NK-92 (cell line): ENCODE data around the gene KLK3.
"Not testable (repeated sequence)": the region's sequence is repeated elsewhere in the genome, so short reads cannot be mapped to it uniquely, and the experiment has no call there.

Source experiments
- DNase-seq: peaks from one replicate; lab custom pipeline; 2025; ENCODE audit not compliant: unreplicated experiment; lab: John Stamatoyannopoulos, UW

KLK3 gene

GRCh38 chr19:50859849-50860248 lies 5.1 kb downstream of the KLK3 start:
- DNase-seq: no peak

DNA sequence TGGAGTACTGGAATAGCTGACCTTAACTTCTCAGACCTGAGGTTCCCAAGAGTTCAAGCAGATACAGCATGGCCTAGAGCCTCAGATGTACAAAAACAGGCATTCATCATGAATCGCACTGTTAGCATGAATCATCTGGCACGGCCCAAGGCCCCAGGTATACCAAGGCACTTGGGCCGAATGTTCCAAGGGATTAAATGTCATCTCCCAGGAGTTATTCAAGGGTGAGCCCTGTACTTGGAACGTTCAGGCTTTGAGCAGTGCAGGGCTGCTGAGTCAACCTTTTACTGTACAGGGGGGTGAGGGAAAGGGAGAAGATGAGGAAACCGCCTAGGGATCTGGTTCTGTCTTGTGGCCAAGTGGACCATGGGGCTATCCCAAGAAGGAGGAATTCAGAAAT lies 6.3 kb downstream of the KLK3 start:
- no peak for DNase-seq

DNA sequence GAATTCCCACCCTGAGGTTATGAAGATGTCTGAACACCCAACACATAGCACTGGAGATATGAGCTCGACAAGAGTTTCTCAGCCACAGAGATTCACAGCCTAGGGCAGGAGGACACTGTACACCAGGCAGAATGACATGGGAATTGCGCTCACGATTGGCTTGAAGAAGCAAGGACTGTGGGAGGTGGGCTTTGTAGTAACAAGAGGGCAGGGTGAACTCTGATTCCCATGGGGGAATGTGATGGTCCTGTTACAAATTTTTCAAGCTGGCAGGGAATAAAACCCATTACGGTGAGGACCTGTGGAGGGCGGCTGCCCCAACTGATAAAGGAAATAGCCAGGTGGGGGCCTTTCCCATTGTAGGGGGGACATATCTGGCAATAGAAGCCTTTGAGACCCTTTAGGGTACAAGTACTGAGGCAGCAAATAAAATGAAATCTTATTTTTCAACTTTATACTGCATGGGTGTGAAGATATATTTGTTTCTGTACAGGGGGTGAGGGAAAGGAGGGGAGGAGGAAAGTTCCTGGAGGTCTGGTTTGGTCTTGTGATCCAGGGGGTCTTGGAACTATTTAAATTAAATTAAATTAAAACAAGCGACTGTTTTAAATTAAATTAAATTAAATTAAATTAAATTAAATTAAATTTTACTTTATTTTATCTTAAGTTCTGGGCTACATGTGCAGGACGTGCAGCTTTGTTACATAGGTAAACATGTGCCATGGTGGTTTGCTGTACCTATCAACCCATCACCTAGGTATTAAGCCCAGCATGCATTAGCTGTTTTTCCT lies 7.0 kb downstream of the KLK3 start:
- no peak for DNase-seq

GRCh38 chr19:50869479-50869878 lies 14.8 kb downstream of the KLK3 start:
- no peak for DNase-seq

DNA sequence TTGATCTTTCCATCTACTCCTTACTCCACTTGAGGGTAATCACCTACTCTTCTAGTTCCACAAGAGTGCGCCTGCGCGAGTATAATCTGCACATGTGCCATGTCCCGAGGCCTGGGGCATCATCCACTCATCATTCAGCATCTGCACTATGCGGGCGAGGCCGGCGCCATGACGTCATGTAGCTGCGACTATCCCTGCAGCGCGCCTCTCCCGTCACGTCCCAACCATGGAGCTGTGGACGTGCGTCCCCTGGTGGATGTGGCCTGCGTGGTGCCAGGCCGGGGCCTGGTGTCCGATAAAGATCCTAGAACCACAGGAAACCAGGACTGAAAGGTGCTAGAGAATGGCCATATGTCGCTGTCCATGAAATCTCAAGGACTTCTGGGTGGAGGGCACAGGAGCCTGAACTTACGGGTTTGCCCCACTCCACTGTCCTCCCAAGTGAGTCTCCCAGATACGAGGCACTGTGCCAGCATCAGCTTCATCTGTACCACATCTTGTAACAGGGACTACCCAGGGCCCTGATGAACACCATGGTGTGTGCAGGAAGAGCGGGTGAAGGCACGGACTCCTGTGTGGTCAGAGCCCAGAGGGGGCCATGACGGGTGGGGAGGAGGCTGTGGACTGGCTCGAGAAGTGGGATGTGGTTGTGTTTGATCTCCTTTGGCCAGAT lies 15.8 kb downstream of the KLK3 start:
- no peak for DNase-seq

- DNase-seq: no peak
Observed at GRCh38 chr19:50873056-50873455, 18.3 kb downstream of the KLK3 start, which contains the start of gene KLK2. Gene KLK2, plus strand, starts transcription at chr19:50873439. Its CDS starts 35 bp downstream, at chr19:50873474.

DNA sequence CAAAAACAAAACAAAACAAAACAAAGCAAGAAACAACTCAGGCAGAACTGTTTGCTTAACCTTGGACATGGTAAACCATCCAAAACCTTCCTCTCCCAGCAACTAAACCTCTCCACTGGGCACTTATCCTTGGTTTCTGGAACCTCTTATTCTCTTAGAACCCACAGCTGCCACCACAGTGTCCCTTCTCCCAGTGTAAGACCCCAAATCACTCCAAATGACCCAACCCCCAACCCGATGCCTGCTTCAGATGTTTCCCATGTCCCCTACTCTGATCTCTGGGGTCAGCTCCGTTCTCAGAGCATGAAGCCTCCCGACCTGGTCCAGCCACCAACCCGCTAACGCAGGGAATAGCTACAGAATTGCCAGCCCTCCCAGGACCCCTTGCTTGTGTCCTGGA lies 19.5 kb downstream of the KLK3 start:
- DNase-seq: no peak

GRCh38 chr19:50875795-50876422 lies 21.2 kb downstream of the KLK3 start:
- no peak for DNase-seq

DNA sequence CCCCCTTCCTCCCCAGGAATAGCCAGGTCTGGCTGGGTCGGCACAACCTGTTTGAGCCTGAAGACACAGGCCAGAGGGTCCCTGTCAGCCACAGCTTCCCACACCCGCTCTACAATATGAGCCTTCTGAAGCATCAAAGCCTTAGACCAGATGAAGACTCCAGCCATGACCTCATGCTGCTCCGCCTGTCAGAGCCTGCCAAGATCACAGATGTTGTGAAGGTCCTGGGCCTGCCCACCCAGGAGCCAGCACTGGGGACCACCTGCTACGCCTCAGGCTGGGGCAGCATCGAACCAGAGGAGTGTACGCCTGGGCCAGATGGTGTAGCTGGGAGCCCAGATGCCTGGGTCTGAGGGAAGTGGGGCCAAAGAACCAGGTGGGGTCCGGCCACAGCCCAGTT lies 21.7 kb downstream of the KLK3 start:
- no peak for DNase-seq

GRCh38 chr19:50877338-50877737 lies 22.6 kb downstream of the KLK3 start:
- DNase-seq: no peak

GRCh38 chr19:50878851-50879250 lies 24.1 kb downstream of the KLK3 start:
- DNase-seq: no peak

DNA sequence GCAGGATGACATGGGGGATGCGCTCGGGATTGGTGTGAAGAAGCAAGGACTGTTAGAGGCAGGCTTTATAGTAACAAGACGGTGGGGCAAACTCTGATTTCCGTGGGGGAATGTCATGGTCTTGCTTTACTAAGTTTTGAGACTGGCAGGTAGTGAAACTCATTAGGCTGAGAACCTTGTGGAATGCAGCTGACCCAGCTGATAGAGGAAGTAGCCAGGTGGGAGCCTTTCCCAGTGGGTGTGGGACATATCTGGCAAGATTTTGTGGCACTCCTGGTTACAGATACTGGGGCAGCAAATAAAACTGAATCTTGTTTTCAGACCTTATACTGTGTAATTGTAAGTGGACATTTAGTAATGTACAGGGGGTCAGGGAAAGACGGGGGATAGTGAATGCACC lies 25.5 kb downstream of the KLK3 start:
- no peak for DNase-seq

DNA sequence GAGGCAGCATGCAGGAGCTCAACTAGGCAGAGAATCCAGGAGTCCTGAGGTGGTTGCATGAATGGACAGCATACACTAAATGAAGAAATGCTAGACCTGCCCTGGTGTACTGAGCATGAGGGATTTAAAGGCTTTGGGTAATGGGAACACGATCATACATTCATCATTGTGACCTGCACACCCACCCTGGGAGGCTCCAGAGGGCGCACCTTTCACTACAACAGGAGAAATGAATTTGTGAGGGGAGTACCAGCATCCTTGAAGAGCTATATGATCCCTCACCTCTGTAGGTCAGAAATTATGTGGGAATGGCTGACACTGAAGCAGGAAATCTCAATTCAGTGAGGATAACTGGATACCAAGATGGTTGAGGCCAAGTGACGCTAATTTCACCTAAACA lies 27.5 kb downstream of the KLK3 start:
- no peak for DNase-seq

DNA sequence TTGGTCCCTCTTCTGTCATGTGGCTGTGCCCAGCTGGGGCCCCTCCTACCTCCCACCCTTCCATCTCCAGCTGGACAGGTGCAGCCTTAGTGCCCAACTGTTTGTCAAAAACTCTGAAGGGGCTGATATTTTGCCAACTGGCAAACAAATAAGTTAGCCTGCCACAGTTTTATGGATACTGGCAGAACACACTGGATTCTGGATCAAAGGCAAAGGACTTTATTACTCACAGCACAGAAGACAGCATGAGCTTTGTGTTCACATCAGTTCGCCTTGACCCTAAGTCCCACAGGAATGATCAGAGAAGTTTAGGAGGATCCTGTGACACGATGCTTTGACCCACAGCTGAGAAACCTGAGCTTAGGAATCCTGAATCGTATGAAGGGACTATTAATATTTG lies 34.9 kb downstream of the KLK3 start:
- DNase-seq: no peak

DNA sequence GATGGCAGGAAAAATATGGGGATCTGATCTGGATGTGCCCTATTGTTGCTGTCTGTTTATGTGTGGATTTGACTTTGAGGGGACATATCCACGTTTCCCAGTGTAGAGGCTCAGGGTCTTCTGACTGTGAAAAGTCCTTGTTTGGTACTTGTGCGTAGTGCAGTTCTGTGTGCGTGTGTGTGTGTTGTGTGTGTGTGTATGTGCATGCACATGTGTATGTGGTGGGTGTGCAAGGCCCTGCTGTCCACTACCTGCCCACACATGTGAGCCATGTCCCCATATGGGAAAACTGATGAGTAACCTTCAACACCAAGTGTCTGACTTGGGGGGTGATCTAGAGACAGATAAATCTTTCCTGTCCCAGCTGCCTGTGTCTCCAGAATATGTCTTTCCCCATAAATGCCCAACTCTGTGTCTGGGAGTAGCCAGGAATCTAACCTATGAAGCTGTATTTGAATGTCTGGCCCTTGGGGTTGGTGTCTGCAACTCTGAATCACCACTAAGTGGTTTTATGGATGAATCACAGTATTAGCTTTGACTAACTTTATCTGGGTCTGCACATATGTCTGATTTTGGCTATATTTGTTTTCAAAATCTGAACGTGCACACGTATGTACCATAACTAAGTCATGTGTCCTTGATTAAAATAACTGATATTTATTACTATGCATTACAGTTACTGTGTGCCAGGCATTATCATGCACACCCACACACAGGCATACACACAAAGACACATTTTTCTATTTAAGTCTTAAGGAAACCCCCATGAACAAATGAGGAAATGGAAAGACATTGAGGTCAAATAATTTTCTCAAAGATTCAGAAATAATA lies 35.9 kb downstream of the KLK3 start:
- DNase-seq: no peak

DNA sequence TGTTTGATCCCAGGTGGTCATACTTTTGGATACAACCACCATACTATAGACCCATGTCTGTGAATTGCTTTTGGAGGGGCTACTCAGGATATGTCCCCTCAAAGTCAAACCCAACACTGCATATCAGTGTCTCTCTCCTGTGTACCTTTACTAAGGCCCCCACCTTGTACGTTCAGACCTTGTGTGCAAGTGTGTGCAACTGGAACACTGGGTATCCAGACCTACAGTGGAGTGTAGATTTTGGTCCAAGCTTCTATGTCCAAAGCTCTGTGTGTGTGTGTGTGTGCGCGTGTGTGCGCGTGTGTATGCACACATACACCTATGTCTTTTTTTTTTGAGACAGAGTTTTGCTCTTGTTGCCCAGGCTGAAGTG lies 36.5 kb downstream of the KLK3 start:
- no peak for DNase-seq

DNA sequence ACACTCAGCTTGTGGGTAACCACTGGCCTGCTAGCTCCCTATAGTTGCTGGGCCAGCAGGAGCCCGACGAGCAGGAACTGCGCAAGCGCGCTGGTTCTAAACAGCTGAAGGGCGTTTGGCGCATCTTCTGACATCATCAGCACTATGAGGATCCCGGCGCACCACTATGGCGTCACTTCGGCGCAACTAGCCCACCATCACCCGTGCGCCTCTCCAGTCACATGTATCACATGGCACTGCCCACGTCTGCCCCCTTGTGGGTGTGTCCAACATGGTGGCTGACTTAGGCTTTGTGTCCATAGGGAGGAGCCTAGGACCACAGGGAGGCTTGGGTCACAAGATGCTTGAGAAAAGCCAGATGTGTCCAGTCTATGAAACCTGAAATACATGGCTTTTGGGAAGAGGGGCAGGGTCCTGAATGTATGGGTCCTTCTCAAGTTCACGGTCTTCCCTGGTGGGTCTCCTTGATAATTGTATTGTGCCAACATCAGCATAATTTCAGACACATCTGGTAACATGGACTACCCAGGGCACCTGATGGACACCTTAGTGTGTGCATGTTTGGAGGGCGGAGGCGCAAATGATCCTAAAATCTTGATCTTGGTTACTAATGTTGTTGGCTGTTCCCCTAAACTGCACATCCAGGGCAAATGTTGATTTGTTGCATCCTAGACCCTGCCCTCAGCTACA lies 38.5 kb downstream of the KLK3 start:
- DNase-seq: no peak

- DNase-seq: no peak
Observed at GRCh38 chr19:50894478-50895356, 40.0 kb downstream of the KLK3 start.

DNA sequence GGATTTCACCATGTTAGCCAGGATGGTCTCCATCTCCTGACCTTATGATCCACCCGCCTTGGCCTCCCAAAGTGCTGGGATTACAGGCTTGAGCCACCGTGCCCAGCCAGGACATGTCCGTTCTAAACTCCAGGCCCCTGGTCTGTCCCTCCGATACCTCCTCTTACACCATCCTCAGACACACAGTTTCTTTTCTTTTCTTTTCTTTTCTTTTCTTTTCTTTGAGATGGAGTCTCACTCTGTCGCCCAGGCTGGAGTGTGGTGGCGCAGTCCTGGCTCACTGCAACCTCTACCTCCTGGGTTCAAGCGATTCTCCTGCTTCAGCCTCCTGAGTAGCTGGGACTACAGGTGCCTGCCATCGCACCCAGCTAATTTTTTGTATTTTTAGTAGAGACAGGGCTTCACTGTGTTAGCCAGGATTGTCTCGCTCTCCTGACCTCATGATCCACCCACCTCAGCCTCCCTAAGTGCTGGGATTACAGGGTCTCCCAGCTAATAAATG lies 41.4 kb downstream of the KLK3 start:
- not testable (repeated sequence) for DNase-seq
